Astrocyte of the cerebellum (primary cell): ENCODE results near the gene CCT7.

Source experiments
- DNase-seq: peaks from one replicate; pipeline ENCODE4 v3.0.0-alpha.2; 2011; ENCODE audit warnings: low read depth
- H3K4me3 ChIP-seq: 2 replicates; pipeline ENCODE4 v1.5.1; 2011; ENCODE audit warnings: mild to moderate bottlenecking, low read depth, low read length, moderate library complexity
- CTCF ChIP-seq: IDR thresholded peaks from 2 replicates; pipeline ENCODE4 v1.5.1; 2012; ENCODE audit warnings: low read length, low read depth, moderate library complexity, mild to moderate bottlenecking; ENCODE audit errors: missing control alignments
- in situ Hi-C: cut with HindIII; loops from 2 replicates; pipeline ENCODE4 v1.10.0; 2017; ENCODE audit warnings: low sequenced_read_pairs

The CCT7 gene

GRCh38 chr2:73294239-73294638, 60.1 kb downstream of the CCT7 start:
- no peak for TF ChIP-seq CTCF
- DNase-seq = no peak
- H3K4me3 ChIP-seq = no peak overlapping the region
- in situ Hi-C loops = loop anchor here (5.0 kb wide), 1 partner anchor 52 kb away; no protein-coding TSS in a partner anchor

GRCh38 chr2:73295751-73296400, 61.8 kb downstream of the CCT7 start:
- no peak for DNase-seq
- TF ChIP-seq CTCF = no peak
- in situ Hi-C loops = no loop called here
- no peak overlapping the region for H3K4me3 ChIP-seq

- in situ Hi-C loops = no loop called here
- TF ChIP-seq CTCF = no peak
- no peak overlapping the region for H3K4me3 ChIP-seq
- DNase-seq = no peak
Measured at GRCh38 chr2:73297151-73297559, 63.0 kb downstream of the CCT7 start.

GRCh38 chr2:73297586-73297985, 63.5 kb downstream of the CCT7 start:
- no peak for DNase-seq
- no peak overlapping the region for H3K4me3 ChIP-seq
- TF ChIP-seq CTCF = no peak
- in situ Hi-C loops = no loop called here

GRCh38 chr2:73300926-73301325, 66.8 kb downstream of the CCT7 start:
- no peak overlapping the region for H3K4me3 ChIP-seq
- TF ChIP-seq CTCF = no peak
- no peak for DNase-seq
- in situ Hi-C loops = no loop called here

- TF ChIP-seq CTCF = no peak
- no peak overlapping the region for H3K4me3 ChIP-seq
- DNase-seq = no peak
- in situ Hi-C loops = no loop called here
Measured at GRCh38 chr2:73301636-73302035, 67.5 kb downstream of the CCT7 start.
